ENCODE measurements around the gene TOP1.

TOP1 gene

GRCh38 chr20:41055679-41056078 is 27.1 kb downstream of the TOP1 start:
- TF ChIP-seq, protein P1, sequence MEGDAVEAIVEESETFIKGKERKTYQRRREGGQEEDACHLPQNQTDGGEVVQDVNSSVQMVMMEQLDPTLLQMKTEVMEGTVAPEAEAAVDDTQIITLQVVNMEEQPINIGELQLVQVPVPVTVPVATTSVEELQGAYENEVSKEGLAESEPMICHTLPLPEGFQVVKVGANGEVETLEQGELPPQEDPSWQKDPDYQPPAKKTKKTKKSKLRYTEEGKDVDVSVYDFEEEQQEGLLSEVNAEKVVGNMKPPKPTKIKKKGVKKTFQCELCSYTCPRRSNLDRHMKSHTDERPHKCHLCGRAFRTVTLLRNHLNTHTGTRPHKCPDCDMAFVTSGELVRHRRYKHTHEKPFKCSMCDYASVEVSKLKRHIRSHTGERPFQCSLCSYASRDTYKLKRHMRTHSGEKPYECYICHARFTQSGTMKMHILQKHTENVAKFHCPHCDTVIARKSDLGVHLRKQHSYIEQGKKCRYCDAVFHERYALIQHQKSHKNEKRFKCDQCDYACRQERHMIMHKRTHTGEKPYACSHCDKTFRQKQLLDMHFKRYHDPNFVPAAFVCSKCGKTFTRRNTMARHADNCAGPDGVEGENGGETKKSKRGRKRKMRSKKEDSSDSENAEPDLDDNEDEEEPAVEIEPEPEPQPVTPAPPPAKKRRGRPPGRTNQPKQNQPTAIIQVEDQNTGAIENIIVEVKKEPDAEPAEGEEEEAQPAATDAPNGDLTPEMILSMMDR (IDR thresholded peaks at IDR 0.05; ENCODE audit: control insufficient read depth, extremely low read depth, insufficient read depth): no peak
- H3K4me3 ChIP-seq (ENCODE audit: low read depth, low read length): no peak overlapping the region
- no peak for DNase-seq (ENCODE audit: low read depth)

DNA sequence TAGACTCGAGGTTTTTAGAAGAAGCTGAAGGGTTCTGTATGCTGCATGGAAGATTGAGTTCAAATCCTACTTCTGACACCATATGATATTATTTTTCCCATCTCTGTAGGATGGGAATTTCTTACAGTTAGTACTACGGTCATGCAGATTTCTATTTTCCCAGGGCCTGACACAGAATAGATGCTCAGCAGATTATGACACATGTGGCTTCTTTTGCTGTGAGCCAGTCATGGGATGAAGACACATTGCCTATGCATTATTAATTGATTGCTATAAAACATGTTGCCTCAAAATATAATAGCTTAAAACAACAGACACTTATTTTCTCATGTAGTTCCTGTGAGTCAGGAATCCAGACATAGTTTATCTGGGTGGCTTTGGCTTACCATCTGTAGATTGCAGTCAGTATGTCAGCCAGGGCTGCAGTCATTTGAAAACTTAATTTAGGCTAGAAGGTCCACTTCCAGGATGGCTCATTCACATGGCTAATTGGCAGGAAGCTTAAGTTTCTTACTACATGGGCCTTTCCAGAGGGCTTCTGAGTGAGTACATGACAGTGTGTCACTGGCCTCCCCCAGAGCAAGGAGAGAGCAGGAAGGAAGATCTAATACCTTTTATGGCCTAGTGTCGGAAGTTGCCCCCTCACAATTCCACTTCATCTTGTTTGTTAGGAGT is 29.5 kb downstream of the TOP1 start:
- H3K4me3 ChIP-seq (ENCODE audit: low read depth, low read length): no peak overlapping the region
- TF ChIP-seq, protein P1 (IDR thresholded peaks at IDR 0.05; ENCODE audit: control insufficient read depth, extremely low read depth, insufficient read depth): no peak
- DNase-seq (ENCODE audit: low read depth): no peak

GRCh38 chr20:41058674-41059635 is 30.3 kb downstream of the TOP1 start:
- TF ChIP-seq, protein P1 (IDR thresholded peaks at IDR 0.05; ENCODE audit: control insufficient read depth, extremely low read depth, insufficient read depth): no peak
- no peak for DNase-seq (ENCODE audit: low read depth)
- H3K4me3 ChIP-seq (ENCODE audit: low read depth, low read length): no peak overlapping the region

- H3K4me3 ChIP-seq (ENCODE audit: low read depth, low read length): no peak overlapping the region
- TF ChIP-seq, protein P1 (IDR thresholded peaks at IDR 0.05; ENCODE audit: control insufficient read depth, extremely low read depth, insufficient read depth): no peak
- no peak for DNase-seq (ENCODE audit: low read depth)
These were observed 32.5 kb downstream of the TOP1 start for GRCh38 chr20:41061155-41061554.

DNA sequence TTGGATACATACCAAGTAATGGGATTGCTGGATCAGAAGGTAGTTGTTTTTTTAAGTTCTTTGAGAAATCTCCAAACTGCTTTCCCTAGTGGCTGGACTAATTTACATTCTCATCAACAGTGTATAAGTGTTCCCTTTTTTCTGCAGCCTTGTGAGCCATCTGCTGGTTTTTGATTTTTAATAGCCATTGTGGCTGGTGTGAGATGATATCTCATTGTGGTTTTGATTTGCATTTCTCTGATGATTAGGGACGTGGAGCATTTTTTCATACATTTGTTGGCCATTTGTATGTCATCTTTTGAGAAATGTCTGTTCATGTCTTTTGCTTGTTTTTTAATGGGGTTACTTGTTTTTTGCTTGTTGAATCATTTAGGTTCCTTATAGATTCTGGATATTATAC is 34.8 kb downstream of the TOP1 start:
- TF ChIP-seq, protein P1 (IDR thresholded peaks at IDR 0.05; ENCODE audit: control insufficient read depth, extremely low read depth, insufficient read depth): no peak
- no peak overlapping the region for H3K4me3 ChIP-seq (ENCODE audit: low read depth, low read length)
- DNase-seq (ENCODE audit: low read depth): no peak

DNA sequence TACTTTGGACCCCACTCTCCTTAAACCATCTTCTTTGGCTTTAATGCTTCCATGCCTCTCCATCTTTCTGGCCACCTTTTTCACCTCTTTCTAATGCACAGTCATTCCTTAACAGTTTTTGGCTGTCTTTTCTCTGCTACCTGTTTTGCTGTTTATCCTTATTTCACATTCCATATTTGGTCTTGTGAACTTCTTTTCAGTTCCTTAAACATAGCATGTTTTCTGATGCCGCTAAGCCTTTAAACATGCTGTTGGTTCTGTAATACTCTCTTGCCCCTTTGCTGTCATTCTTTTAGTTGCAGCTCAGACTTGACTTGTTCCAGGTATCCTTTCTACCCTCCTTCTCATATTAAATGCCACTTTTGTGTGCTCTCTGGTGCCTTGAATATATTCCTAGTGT is 35.8 kb downstream of the TOP1 start:
- no peak for DNase-seq (ENCODE audit: low read depth)
- no peak overlapping the region for H3K4me3 ChIP-seq (ENCODE audit: low read depth, low read length)
- TF ChIP-seq, protein P1 (IDR thresholded peaks at IDR 0.05; ENCODE audit: control insufficient read depth, extremely low read depth, insufficient read depth): no peak
